GM21390 (cell line): ENCODE results near the gene CKMT2.

Experiments
- ATAC-seq: cut with Tn5 transposase; IDR thresholded peaks from one replicate; pipeline ENCODE4 v1.9.1; 2021; ENCODE audit not compliant: unreplicated experiment

The CKMT2 gene

GRCh38 chr5:81233080-81233634 lies at the start of gene CKMT2:
TSS of gene CKMT2 (plus strand) at chr5:81233322. CDS start at chr5:81251133, 17,811 bp downstream.
- ATAC-seq = no peak

GRCh38 chr5:81183811-81184748 lies 49.0 kb upstream of the CKMT2 start:
- no peak for ATAC-seq

- no peak for ATAC-seq
Measured at GRCh38 chr5:81184749-81185110, 48.4 kb upstream of the CKMT2 start.

- no peak for ATAC-seq
Measured at GRCh38 chr5:81187885-81188284, 45.2 kb upstream of the CKMT2 start.

- no peak for ATAC-seq
Measured at GRCh38 chr5:81188962-81189361, 44.2 kb upstream of the CKMT2 start.

- ATAC-seq = no peak
Measured at GRCh38 chr5:81189875-81190498, 43.1 kb upstream of the CKMT2 start.

GRCh38 chr5:81191726-81192372 lies 41.3 kb upstream of the CKMT2 start:
- ATAC-seq = no peak

- ATAC-seq = no peak
Measured at GRCh38 chr5:81192373-81192750, 40.8 kb upstream of the CKMT2 start.

- peak; percentile 96 for ATAC-seq
Measured at GRCh38 chr5:81194633-81195334, 38.3 kb upstream of the CKMT2 start.

- ATAC-seq = no peak
Measured at GRCh38 chr5:81195335-81195929, 37.7 kb upstream of the CKMT2 start.

- ATAC-seq = no peak
Measured at GRCh38 chr5:81202655-81203054, 30.5 kb upstream of the CKMT2 start.

- ATAC-seq = no peak
Measured at GRCh38 chr5:81203729-81204128, 29.4 kb upstream of the CKMT2 start.

- ATAC-seq = no peak
Measured at GRCh38 chr5:81204205-81204604, 28.9 kb upstream of the CKMT2 start.

GRCh38 chr5:81205058-81205457 lies 28.1 kb upstream of the CKMT2 start:
- no peak for ATAC-seq

GRCh38 chr5:81207009-81207408 lies 26.1 kb upstream of the CKMT2 start:
- no peak for ATAC-seq

- no peak for ATAC-seq
Measured at GRCh38 chr5:81208904-81209303, 24.2 kb upstream of the CKMT2 start.

GRCh38 chr5:81209386-81209785 lies 23.7 kb upstream of the CKMT2 start:
- no peak for ATAC-seq

GRCh38 chr5:81209869-81210493 lies 23.1 kb upstream of the CKMT2 start:
- no peak for ATAC-seq

- peak; percentile 45 for ATAC-seq
Measured at GRCh38 chr5:81212211-81212751, 20.8 kb upstream of the CKMT2 start.

- no peak for ATAC-seq
Measured at GRCh38 chr5:81213070-81213469, 20.1 kb upstream of the CKMT2 start.
